BE2C (cell line): Measurements from ENCODE around the gene VAX1.

Experiments used
- DNase-seq: peaks from one replicate; pipeline ENCODE4 v3.0.0-alpha.2; 2020
- H3K27me3 ChIP-seq: fragments of 250-450 bp; sonication (Bioruptor Pico); 2 replicates; pipeline ENCODE4 v1.5.1; 2020; ENCODE audit warnings: mild to moderate bottlenecking
- H3K36me3 ChIP-seq: fragments of 250-450 bp; sonication (Bioruptor Pico); 2 replicates; pipeline ENCODE4 v1.5.1; 2020; ENCODE audit warnings: mild to moderate bottlenecking
- H3K4me1 ChIP-seq: fragments of 250-450 bp; sonication (Bioruptor Pico); 2 replicates; pipeline ENCODE4 v1.5.1; 2020
- H3K4me3 ChIP-seq: 2 replicates; pipeline ENCODE4 v1.5.1; 2011; ENCODE audit warnings: low read depth, low read length
- H3K9me3 ChIP-seq: fragments of 250-450 bp; sonication (Bioruptor Pico); 2 replicates; pipeline ENCODE4 v1.5.1; 2020
- CTCF ChIP-seq: IDR thresholded peaks from 2 replicates; pipeline ENCODE4 v1.5.1; 2012; ENCODE audit warnings: mild to moderate bottlenecking, low read depth, low read length

VAX1 gene

GRCh38 chr10:117159390-117159789 lies 21.3 kb upstream of the VAX1 start:
- Histone ChIP-seq H3K9me3 (no peaks in the 10 kb centered on the region), H3K4me3 (no peak overlapping the region), H3K4me1 (no peaks in the 10 kb centered on the region), H3K36me3 (no peaks in the 10 kb centered on the region), H3K27me3 (peaks cover 75% of the 10 kb centered on the region)
- DNase-seq: no peak
- no peak for TF ChIP-seq CTCF

GRCh38 chr10:117158297-117158696 lies 20.2 kb upstream of the VAX1 start:
- Histone ChIP-seq H3K27me3 (peaks cover 64% of the 10 kb centered on the region), H3K4me3 (no peak overlapping the region), H3K36me3 (no peaks in the 10 kb centered on the region), H3K9me3 (no peaks in the 10 kb centered on the region), H3K4me1 (no peaks in the 10 kb centered on the region)
- DNase-seq: no peak
- TF ChIP-seq CTCF: no peak

GRCh38 chr10:117152668-117153067 lies 14.6 kb upstream of the VAX1 start:
- Histone ChIP-seq H3K27me3 (peaks cover 18% of the 10 kb centered on the region), H3K4me3 (no peak overlapping the region), H3K4me1 (no peaks in the 10 kb centered on the region), H3K36me3 (no peaks in the 10 kb centered on the region), H3K9me3 (no peaks in the 10 kb centered on the region)
- TF ChIP-seq CTCF: no peak
- no peak for DNase-seq

- Histone ChIP-seq H3K27me3 (peaks cover 16% of the 10 kb centered on the region), H3K4me1 (no peaks in the 10 kb centered on the region), H3K36me3 (no peaks in the 10 kb centered on the region), H3K4me3 (no peak overlapping the region), H3K9me3 (no peaks in the 10 kb centered on the region)
- no peak for DNase-seq
- no peak for TF ChIP-seq CTCF
Observed at GRCh38 chr10:117148284-117148683, 10.2 kb upstream of the VAX1 start.

- no peak for DNase-seq
- Histone ChIP-seq H3K4me3 (no peak overlapping the region), H3K36me3 (no peaks in the 10 kb centered on the region), H3K27me3 (peaks cover 45% of the 10 kb centered on the region), H3K4me1 (no peaks in the 10 kb centered on the region), H3K9me3 (no peaks in the 10 kb centered on the region)
- TF ChIP-seq CTCF: no peak
Observed at GRCh38 chr10:117145019-117145418, 6.9 kb upstream of the VAX1 start.

- H3K9me3 ChIP-seq: no peaks in the 10 kb centered on the region
- no peaks in the 10 kb centered on the region for H3K4me1 ChIP-seq
- no peak overlapping the region for H3K4me3 ChIP-seq
- peaks cover 53% of the 10 kb centered on the region for H3K27me3 ChIP-seq
- no peak for TF ChIP-seq CTCF
- no peak for DNase-seq
- H3K36me3 ChIP-seq: no peaks in the 10 kb centered on the region
Observed at GRCh38 chr10:117143103-117143823, 5.2 kb upstream of the VAX1 start.
